Esophagus muscularis mucosa (tissue), 4 donors: ENCODE results near the gene TMEM150C. TPM values are rescaled to one million over a fixed set of nuclear protein-coding genes. Genes with fewer than 3 reads are reported as not detected.
"Not testable (repeated sequence)": the region's sequence is repeated elsewhere in the genome, so short reads cannot be mapped to it uniquely, and the experiment has no call there.

Source experiments
- DNase-seq: peaks from one replicate; pipeline ENCODE4 v3.0.0-alpha.2; 2017; ENCODE audit errors: extremely low spot score
- H3K27ac ChIP-seq, 4 donors: fragments of 200-600 bp; sonication (generic); replicated peaks in 1 of 4; 1 replicate in 3 of 4; 2 replicates in 1 of 4; pipeline ENCODE4 v1.5.1; 2016 to 2019; ENCODE audit warnings: mild to moderate bottlenecking in 1 of 4
- H3K27me3 ChIP-seq, 4 donors: fragments of 200-600 bp; sonication (generic); one replicate each; pipeline versions ENCODE4 v1.5.1 to v1.6.0; 2016 to 2019
- H3K36me3 ChIP-seq, 4 donors: fragments of 200-600 bp; sonication (generic); one replicate each; pipeline ENCODE4 v1.5.1; 2016 to 2019
- H3K4me1 ChIP-seq, 4 donors: fragments of 200-600 bp; sonication (generic); one replicate each; pipeline ENCODE4 v1.5.1; 2016 to 2019
- H3K4me3 ChIP-seq, 4 donors: fragments of 200-600 bp; sonication (generic); 1 replicate in 2 of 4; 2 replicates in 2 of 4; pipeline ENCODE4 v1.5.1; 2016 to 2019; ENCODE audit warnings: mild to moderate bottlenecking in 4 of 4, moderate library complexity in 1 of 4
- H3K9me3 ChIP-seq, 4 donors: fragments of 200-600 bp; sonication (generic); 1 replicate in 3 of 4; 2 replicates in 1 of 4; pipeline ENCODE4 v1.5.1; 2016 to 2019
- EP300 ChIP-seq: sonication (generic); formaldehyde crosslinking; IDR thresholded peaks from one replicate; pipeline ENCODE4 v1.6.1; 2017; ENCODE audit warnings: antibody characterized with exemption
- POLR2A ChIP-seq: fragments of 450-650 bp; IDR thresholded peaks from one replicate; pipeline ENCODE4 v1.6.1; 2017; ENCODE audit warnings: antibody characterized with exemption, moderate library complexity, mild to moderate bottlenecking, low read depth
- POLR2AphosphoS5 ChIP-seq, 2 donors: sonication (generic); formaldehyde crosslinking; IDR thresholded peaks; one replicate each; pipeline ENCODE4 v1.6.1; 2017; ENCODE audit warnings: antibody characterized with exemption in 2 of 2
- WGBS: methylation state at CpG from one replicate; pipeline ENCODE4 v1.1.5; 2018; 5-methylcytosine and 5-hydroxymethylcytosine counted together
- intact Hi-C: fragments of 100-400 bp; cut with DNase I; formaldehyde crosslinking; loops from one replicate; pipeline ENCODE4 v1.15.1; 2023
- total RNA-seq, 4 donors: library from RNA; depleted of rRNA; stranded (reverse); fragments of >200 nt; gene quantifications; one replicate each; pipeline versions ENCODE4 v1.1.0 to v1.2.1, GENCODE V29; 2016
- TF ChIP-seq, protein P1 (sequence below), 3 experiments: fragments of 200-600 bp in 2 of 3; fragments of 450-650 bp in 1 of 3; sonication (generic) in 2 of 3; IDR thresholded peaks; one replicate each; pipeline ENCODE4 v1.5.1; 2017 to 2019; ENCODE audit warnings: antibody characterized with exemption in 3 of 3, mild to moderate bottlenecking in 2 of 3, moderate library complexity in 1 of 3

Gene TMEM150C
- total RNA-seq, 4 donors from 2014 or later = 3.3 to 8.3 (median 5.6) TPM

DNA sequence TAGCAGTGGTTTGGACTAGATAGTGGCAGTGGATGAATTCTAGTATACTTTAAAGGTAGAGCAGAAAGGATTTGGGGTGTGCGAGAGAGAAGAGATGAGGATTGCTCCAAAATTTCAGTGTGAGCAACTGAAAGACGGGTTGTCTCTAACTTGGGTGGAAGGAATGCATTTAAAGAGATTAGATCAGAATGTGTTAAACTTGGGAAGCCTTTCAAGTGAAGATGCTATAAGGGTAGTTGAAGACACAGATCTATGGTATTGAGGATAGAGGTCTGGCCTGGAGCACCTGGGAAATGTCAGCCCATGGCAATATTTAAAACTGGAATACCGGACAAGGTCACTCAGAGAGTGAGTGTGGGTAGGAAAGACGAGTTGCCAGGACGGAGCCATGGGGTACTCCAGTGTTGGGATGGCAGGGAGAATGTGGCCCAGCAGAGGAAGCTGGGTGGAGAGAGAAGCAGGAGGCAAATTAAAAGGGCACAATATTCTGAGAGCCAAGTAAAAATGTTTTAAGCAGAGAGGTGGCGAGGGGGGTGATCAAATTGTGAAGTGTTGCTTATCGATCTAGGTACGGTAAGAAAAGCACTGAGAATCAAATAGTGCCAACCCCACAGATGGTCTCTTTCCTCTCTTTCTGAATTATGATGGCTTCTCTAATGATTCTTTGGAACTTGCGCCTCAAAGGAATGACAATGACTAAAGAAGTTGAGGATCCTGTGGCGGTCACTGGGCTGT lies 80.8 kb downstream of the TMEM150C start:
- H3K27ac ChIP-seq = no peak overlapping the region
- TF ChIP-seq POLR2AphosphoS5 (IDR thresholded peaks at IDR 0.05) = no peak
- TF ChIP-seq EP300 = no peak
- TF ChIP-seq POLR2A = no peak
- TF ChIP-seq, protein P1, sequence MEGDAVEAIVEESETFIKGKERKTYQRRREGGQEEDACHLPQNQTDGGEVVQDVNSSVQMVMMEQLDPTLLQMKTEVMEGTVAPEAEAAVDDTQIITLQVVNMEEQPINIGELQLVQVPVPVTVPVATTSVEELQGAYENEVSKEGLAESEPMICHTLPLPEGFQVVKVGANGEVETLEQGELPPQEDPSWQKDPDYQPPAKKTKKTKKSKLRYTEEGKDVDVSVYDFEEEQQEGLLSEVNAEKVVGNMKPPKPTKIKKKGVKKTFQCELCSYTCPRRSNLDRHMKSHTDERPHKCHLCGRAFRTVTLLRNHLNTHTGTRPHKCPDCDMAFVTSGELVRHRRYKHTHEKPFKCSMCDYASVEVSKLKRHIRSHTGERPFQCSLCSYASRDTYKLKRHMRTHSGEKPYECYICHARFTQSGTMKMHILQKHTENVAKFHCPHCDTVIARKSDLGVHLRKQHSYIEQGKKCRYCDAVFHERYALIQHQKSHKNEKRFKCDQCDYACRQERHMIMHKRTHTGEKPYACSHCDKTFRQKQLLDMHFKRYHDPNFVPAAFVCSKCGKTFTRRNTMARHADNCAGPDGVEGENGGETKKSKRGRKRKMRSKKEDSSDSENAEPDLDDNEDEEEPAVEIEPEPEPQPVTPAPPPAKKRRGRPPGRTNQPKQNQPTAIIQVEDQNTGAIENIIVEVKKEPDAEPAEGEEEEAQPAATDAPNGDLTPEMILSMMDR (IDR thresholded peaks at IDR 0.05) = no peak
- intact Hi-C loops = no loop called here
- no peaks in the 10 kb centered on the region for H3K36me3 ChIP-seq
- H3K9me3 ChIP-seq = no peaks in the 10 kb centered on the region
- no peak overlapping the region for H3K4me3 ChIP-seq
- DNase-seq = peak; percentile 66
- no peaks in the 10 kb centered on the region for H3K27me3 ChIP-seq
- H3K4me1 ChIP-seq = no peaks in the 10 kb centered on the region
- 93% methylated on average over 10 of the region's 10 CpGs for WGBS

DNA sequence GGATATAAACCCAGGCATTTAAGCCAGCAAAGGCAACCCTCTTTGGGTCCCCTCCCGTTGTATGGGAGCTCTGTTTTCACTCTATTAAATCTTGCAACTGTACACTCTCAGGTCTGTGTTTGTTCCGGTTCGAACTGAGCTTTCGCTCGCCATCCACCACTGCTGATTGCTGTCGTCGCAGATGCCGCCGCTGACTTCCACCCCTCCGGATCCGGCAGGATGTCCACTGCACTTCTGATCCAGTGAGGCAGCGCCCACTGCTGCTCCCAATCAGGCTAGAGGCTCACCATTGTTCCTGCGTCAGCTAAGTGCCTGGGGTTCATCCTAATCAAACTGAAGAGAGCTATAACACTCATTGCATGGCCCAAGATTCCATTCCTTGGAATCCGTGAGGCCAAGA lies 82.2 kb downstream of the TMEM150C start:
- no peaks in the 10 kb centered on the region for H3K36me3 ChIP-seq
- H3K9me3 ChIP-seq = no peaks in the 10 kb centered on the region
- H3K4me1 ChIP-seq = no peaks in the 10 kb centered on the region
- DNase-seq = peak; percentile 31
- TF ChIP-seq POLR2A (no peak), EP300 (no peak), POLR2AphosphoS5 (IDR thresholded peaks at IDR 0.05) (no peak)
- TF ChIP-seq, protein P1 (IDR thresholded peaks at IDR 0.05) = no peak
- 94% methylated on average over 14 of the region's 14 CpGs for WGBS
- intact Hi-C loops = no loop called here
- H3K27me3 ChIP-seq = no peaks in the 10 kb centered on the region
- no peak overlapping the region for H3K27ac ChIP-seq
- H3K4me3 ChIP-seq = no peak overlapping the region

DNA sequence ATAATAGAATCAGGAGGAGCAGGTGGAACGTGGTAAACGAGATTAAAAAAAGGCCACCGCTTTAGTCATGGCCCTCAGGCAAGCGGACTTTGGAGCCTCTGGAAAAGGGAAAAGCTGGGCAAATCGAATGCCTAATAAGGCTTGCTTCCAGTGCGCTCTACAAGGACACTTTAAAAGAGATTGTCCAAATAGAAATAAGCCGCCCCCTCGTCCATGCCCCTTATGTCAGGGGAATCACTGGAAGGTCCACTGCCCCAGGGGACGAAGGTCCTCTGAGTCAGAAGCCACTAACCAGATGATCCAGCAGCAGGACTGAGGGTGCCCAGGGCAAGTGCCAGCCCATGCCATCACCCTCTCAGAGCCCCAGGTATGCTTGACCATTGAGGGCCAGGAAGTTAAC lies 84.3 kb downstream of the TMEM150C start:
- H3K4me1 ChIP-seq, intact Hi-C loops, H3K27me3 ChIP-seq, H3K36me3 ChIP-seq, H3K9me3 ChIP-seq, H3K4me3 ChIP-seq, H3K27ac ChIP-seq: not testable (repeated sequence)
- peak; percentile 62 for DNase-seq
- 93% methylated on average over 8 of the region's 9 CpGs for WGBS

DNA sequence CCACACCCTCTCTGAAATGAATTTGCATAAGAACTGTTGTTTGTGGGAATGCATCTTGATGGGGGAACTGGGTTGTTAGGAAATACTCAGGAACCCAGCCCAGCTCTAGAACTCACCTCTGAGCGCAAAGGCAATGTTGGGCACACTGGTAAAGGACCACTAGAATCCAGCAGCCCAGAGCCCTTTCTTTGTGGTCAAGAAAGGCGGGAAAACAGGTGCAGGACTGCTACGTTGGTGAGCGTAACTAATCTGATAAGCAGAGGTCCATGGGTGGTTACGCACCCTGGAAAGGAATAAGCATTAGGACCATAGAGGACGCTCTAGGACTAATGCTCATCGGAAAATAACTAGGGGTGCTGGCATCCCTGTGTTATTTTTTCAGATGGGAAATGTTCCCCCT lies 85.9 kb downstream of the TMEM150C start:
- not testable (repeated sequence) for H3K4me3 ChIP-seq

DNA sequence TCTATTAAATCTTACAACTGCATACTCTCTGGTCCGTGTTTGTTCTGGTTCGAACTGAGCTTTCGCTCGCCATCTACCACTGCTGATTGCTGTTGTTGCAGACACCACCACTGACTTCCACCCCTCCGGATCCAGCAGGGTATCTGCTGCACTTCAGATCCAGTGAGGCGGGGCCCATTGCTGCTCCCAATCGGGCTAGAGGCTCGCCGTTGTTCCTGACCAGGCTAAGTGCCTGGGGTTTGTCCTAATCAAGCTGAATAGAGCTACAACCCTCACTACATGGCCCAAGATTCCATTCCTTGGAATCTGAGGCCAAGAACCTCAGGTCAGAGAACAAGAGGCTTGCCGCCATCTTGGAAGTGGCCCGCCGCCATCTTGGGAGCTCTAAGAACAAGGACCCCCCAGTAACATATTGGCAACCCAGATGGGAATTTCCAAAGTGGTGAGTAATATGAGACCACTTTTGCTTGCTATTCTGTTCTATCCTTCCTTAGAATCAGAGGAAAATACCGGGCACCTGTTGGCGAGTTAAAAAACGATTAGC lies 88.1 kb downstream of the TMEM150C start:
- H3K27ac ChIP-seq = no peak overlapping the region
- no peak overlapping the region for H3K4me3 ChIP-seq
- no peaks in the 10 kb centered on the region for H3K4me1 ChIP-seq
- TF ChIP-seq POLR2A = no peak
- TF ChIP-seq POLR2AphosphoS5 (IDR thresholded peaks at IDR 0.05) = no peak
- no peak for TF ChIP-seq EP300
- TF ChIP-seq, protein P1 (IDR thresholded peaks at IDR 0.05) = no peak
- intact Hi-C loops = no loop called here
- H3K36me3 ChIP-seq = no peaks in the 10 kb centered on the region
- WGBS = 96% methylated on average over 14 of the region's 15 CpGs
- H3K9me3 ChIP-seq = no peaks in the 10 kb centered on the region
- no peaks in the 10 kb centered on the region for H3K27me3 ChIP-seq
- peak; percentile 57 for DNase-seq

More for the DNA sequence above, 85.9 kb downstream of the TMEM150C start:
- H3K27ac ChIP-seq, H3K9me3 ChIP-seq, H3K27me3 ChIP-seq, H3K36me3 ChIP-seq, H3K4me1 ChIP-seq, DNase-seq, intact Hi-C loops: not testable (repeated sequence)
- 91% methylated on average over 7 of the region's 7 CpGs for WGBS

DNA sequence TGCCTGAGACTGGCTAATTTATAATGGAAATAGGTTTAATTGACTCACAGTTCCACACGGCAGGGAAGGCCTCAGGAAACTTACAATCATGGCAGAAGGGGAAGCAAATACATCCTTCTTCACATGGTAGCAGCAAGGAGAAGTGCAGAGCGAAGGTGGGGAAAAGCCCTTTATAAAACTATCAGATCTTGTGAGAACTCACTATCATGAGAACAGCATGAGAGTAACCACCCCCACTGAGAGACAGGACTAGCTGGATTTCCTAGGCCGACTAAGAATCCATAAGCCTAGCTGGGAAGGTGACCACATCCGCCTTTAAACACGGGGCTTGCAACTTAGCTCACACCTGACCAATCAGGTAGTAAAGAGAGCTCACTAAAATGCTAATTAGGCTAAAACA lies 88.7 kb downstream of the TMEM150C start:
- H3K4me3 ChIP-seq, H3K27me3 ChIP-seq, H3K36me3 ChIP-seq, H3K9me3 ChIP-seq, DNase-seq, intact Hi-C loops, H3K27ac ChIP-seq, H3K4me1 ChIP-seq: not testable (repeated sequence)
- WGBS = 66% methylated on average over 5 of the region's 5 CpGs
